SK-N-SH (cell line): Measurements from ENCODE around the gene RIOK1.

Source experiments
- EP300 ChIP-seq, 2 experiments: IDR thresholded peaks; 2 replicates each; pipeline versions ENCODE4 v1.4.0 to v1.6.1; 2012; ENCODE audit warnings: borderline replicate concordance in 1 of 2, low read depth in 1 of 2, low read length in 1 of 2
- EZH2phosphoT487 ChIP-seq: fragments of 200-600 bp; sonication (generic); IDR thresholded peaks from 2 replicates; pipeline ENCODE4 v1.6.1; 2017; ENCODE audit warnings: low read depth, mixed run types, mild to moderate bottlenecking, antibody characterized with exemption, moderate library complexity, borderline replicate concordance
- MXI1 ChIP-seq: IDR thresholded peaks from 2 replicates; pipeline ENCODE4 v1.6.1; 2012; ENCODE audit warnings: mild to moderate bottlenecking, low read depth, low read length, improper control_type of control experiment
- POLR2AphosphoS5 ChIP-seq: IDR thresholded peaks from 2 replicates; pipeline ENCODE4 v1.6.1; 2012; ENCODE audit warnings: low read depth, low read length
- RCOR1 ChIP-seq: fragments of 150-350 bp; IDR thresholded peaks from 2 replicates; pipeline ENCODE4 v1.6.1; 2017; ENCODE audit warnings: antibody characterized with exemption, low read length
- YY1 ChIP-seq: IDR thresholded peaks from 2 replicates; pipeline ENCODE4 v1.4.0; 2012; ENCODE audit warnings: low read depth, mild to moderate bottlenecking
- TF ChIP-seq, protein P1 (sequence below): fragments of 200-600 bp; sonication (generic); IDR thresholded peaks from 2 replicates; pipeline ENCODE4 v1.6.1; 2017; ENCODE audit warnings: antibody characterized with exemption, mild to moderate bottlenecking, moderate library complexity
- TF ChIP-seq, protein P2 (sequence below): IDR thresholded peaks from 2 replicates; pipeline ENCODE4; 2012
- TF ChIP-seq, protein P3 (sequence below): fragments of 150-350 bp; IDR thresholded peaks from 2 replicates; pipeline ENCODE4 v1.6.1; 2017; ENCODE audit warnings: antibody characterized with exemption, low read length, low read depth, borderline replicate concordance
- TF ChIP-seq, protein P4 (sequence below): IDR thresholded peaks from 2 replicates; pipeline ENCODE4 v1.4.0; 2012; ENCODE audit warnings: low read depth

DNA sequence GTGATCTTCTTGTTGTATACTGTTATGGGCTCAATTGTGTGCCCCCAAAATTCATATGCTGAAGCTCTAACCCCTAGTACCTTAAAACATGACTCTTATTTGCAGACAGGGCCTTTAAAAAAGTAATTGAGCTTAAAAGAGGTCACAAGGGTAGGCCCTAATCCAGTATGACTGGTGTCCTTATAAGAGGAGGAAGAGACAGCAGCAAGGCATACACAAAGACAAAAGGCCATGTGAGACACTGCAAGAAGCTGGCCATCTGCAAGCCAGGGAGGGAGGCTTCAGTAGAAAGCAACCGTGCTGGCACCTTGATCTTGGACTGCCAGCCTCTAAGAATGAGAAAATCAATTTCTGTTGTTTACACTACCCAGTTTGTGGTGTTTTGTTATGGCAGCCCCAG, 8.5 kb upstream of the RIOK1 start:
- TF ChIP-seq, protein P1, sequence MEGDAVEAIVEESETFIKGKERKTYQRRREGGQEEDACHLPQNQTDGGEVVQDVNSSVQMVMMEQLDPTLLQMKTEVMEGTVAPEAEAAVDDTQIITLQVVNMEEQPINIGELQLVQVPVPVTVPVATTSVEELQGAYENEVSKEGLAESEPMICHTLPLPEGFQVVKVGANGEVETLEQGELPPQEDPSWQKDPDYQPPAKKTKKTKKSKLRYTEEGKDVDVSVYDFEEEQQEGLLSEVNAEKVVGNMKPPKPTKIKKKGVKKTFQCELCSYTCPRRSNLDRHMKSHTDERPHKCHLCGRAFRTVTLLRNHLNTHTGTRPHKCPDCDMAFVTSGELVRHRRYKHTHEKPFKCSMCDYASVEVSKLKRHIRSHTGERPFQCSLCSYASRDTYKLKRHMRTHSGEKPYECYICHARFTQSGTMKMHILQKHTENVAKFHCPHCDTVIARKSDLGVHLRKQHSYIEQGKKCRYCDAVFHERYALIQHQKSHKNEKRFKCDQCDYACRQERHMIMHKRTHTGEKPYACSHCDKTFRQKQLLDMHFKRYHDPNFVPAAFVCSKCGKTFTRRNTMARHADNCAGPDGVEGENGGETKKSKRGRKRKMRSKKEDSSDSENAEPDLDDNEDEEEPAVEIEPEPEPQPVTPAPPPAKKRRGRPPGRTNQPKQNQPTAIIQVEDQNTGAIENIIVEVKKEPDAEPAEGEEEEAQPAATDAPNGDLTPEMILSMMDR: no peak
- TF ChIP-seq, protein P2, sequence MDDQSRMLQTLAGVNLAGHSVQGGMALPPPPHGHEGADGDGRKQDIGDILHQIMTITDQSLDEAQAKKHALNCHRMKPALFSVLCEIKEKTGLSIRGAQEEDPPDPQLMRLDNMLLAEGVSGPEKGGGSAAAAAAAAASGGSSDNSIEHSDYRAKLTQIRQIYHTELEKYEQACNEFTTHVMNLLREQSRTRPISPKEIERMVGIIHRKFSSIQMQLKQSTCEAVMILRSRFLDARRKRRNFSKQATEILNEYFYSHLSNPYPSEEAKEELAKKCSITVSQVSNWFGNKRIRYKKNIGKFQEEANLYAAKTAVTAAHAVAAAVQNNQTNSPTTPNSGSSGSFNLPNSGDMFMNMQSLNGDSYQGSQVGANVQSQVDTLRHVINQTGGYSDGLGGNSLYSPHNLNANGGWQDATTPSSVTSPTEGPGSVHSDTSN: no peak
- TF ChIP-seq POLR2AphosphoS5 (no peak), MXI1 (no peak), RCOR1 (no peak), EZH2phosphoT487 (no peak), YY1 (no peak), EP300 (IDR thresholded peaks at IDR 0.05; ENCODE audit: borderline replicate concordance in 1 of 2, low read depth in 1 of 2, low read length in 1 of 2) (no peak)
- TF ChIP-seq, protein P3, sequence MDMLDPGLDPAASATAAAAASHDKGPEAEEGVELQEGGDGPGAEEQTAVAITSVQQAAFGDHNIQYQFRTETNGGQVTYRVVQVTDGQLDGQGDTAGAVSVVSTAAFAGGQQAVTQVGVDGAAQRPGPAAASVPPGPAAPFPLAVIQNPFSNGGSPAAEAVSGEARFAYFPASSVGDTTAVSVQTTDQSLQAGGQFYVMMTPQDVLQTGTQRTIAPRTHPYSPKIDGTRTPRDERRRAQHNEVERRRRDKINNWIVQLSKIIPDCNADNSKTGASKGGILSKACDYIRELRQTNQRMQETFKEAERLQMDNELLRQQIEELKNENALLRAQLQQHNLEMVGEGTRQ: no peak
- TF ChIP-seq, protein P4, sequence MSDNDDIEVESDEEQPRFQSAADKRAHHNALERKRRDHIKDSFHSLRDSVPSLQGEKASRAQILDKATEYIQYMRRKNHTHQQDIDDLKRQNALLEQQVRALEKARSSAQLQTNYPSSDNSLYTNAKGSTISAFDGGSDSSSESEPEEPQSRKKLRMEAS: no peak
